ENCODE data around the gene FANCG.

DNA sequence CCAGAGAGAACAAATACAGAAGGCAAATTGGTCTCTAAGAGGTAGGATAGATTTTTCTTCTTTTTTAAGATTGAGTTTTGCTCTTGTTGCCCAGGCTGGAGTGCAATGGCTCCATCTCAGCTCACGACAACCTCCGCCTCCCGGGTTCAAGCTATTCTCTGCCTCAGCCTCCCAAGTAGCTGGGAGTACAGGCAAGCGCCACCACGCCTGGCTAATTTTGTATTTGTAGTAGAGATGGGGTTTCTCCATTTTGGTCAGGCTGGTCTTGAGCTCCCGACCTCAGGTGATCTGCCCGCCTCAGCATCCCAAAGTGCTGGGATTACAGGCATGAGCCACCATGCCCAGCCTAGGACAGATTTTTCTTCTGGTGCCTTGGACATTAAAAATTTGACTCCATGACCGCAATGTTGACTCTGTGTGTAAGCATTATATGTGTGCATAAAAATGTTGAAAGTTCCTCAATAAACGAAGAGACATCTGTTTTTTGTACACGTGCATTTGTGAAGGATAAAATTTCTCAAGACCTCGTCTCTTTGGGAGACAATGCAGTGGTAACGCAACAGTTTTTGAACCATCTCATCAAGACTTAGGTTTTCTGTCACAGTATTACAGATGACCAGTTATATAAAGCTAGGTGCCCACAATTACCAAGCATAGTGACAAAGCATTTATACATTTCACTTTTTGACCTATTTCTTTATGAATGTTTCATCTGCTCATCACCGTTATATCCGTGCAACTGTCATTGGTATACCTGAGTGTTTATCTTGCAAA lies 24.7 kb downstream of the FANCG start:
- TF ChIP-seq, protein P1, sequence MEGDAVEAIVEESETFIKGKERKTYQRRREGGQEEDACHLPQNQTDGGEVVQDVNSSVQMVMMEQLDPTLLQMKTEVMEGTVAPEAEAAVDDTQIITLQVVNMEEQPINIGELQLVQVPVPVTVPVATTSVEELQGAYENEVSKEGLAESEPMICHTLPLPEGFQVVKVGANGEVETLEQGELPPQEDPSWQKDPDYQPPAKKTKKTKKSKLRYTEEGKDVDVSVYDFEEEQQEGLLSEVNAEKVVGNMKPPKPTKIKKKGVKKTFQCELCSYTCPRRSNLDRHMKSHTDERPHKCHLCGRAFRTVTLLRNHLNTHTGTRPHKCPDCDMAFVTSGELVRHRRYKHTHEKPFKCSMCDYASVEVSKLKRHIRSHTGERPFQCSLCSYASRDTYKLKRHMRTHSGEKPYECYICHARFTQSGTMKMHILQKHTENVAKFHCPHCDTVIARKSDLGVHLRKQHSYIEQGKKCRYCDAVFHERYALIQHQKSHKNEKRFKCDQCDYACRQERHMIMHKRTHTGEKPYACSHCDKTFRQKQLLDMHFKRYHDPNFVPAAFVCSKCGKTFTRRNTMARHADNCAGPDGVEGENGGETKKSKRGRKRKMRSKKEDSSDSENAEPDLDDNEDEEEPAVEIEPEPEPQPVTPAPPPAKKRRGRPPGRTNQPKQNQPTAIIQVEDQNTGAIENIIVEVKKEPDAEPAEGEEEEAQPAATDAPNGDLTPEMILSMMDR (IDR thresholded peaks at IDR 0.05) = no peak
- no peak for TF ChIP-seq POLR2A (IDR thresholded peaks at IDR 0.05)

All from uterus (tissue), 2 donors.